ENCODE results near the gene QSOX2. TPM values are rescaled to one million over a fixed set of nuclear protein-coding genes. Genes with fewer than 3 reads are reported as not detected.

QSOX2 gene
- total RNA-seq, 2 donors from 2014 or later: 8.8 to 22.7 TPM

GRCh38 chr9:136170006-136170901, 75.4 kb downstream of the QSOX2 start:
- intact Hi-C loops (cut with DNase I): no loop called here
- ATAC-seq: peak; percentile 80
- TF ChIP-seq, protein P1, sequence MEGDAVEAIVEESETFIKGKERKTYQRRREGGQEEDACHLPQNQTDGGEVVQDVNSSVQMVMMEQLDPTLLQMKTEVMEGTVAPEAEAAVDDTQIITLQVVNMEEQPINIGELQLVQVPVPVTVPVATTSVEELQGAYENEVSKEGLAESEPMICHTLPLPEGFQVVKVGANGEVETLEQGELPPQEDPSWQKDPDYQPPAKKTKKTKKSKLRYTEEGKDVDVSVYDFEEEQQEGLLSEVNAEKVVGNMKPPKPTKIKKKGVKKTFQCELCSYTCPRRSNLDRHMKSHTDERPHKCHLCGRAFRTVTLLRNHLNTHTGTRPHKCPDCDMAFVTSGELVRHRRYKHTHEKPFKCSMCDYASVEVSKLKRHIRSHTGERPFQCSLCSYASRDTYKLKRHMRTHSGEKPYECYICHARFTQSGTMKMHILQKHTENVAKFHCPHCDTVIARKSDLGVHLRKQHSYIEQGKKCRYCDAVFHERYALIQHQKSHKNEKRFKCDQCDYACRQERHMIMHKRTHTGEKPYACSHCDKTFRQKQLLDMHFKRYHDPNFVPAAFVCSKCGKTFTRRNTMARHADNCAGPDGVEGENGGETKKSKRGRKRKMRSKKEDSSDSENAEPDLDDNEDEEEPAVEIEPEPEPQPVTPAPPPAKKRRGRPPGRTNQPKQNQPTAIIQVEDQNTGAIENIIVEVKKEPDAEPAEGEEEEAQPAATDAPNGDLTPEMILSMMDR (IDR thresholded peaks at IDR 0.05): peak; percentile 67 to 72 (median 70)
- no peak for TF ChIP-seq POLR2A (IDR thresholded peaks at IDR 0.05)
- H3K27me3 ChIP-seq: no peaks in the 10 kb centered on the region
- no peaks in the 10 kb centered on the region for H3K36me3 ChIP-seq (replicated peaks in 1 of 2; ENCODE audit: insufficient read depth in 1 of 2, low read depth in 2 of 2)
- peak; percentile 39 to 66 (median 58) for DNase-seq
- H3K27ac ChIP-seq: no peak overlapping the region
- H3K4me3 ChIP-seq: no peak overlapping the region
- H3K4me1 ChIP-seq: peaks cover 10% of the 10 kb centered on the region
- 24 to 40% methylated on average over 3 to 28 of the region's 28 CpGs for WGBS, 2 donors
- H3K9me3 ChIP-seq: no peaks in the 10 kb centered on the region

GRCh38 chr9:136169495-136169894, 76.1 kb downstream of the QSOX2 start:
- no peaks in the 10 kb centered on the region for H3K36me3 ChIP-seq (replicated peaks in 1 of 2; ENCODE audit: insufficient read depth in 1 of 2, low read depth in 2 of 2)
- TF ChIP-seq, protein P1 (IDR thresholded peaks at IDR 0.05): no peak
- TF ChIP-seq POLR2A (IDR thresholded peaks at IDR 0.05): no peak
- H3K27ac ChIP-seq: no peak overlapping the region
- H3K4me3 ChIP-seq: no peak overlapping the region
- ATAC-seq (no peak), DNase-seq (no peak)
- WGBS, 2 donors: 50 to 60% methylated on average over 1 to 6 of the region's 6 CpGs
- H3K27me3 ChIP-seq: no peaks in the 10 kb centered on the region
- no peaks in the 10 kb centered on the region for H3K9me3 ChIP-seq
- H3K4me1 ChIP-seq: peaks cover 10% of the 10 kb centered on the region
- intact Hi-C loops (cut with DNase I): no loop called here

- H3K9me3 ChIP-seq: no peaks in the 10 kb centered on the region
- H3K4me1 ChIP-seq: no peaks in the 10 kb centered on the region
- no peak overlapping the region for H3K4me3 ChIP-seq
- H3K27me3 ChIP-seq: no peaks in the 10 kb centered on the region
- WGBS, 2 donors: 55 to 64% methylated on average over 1 of the region's 1 CpG
- H3K27ac ChIP-seq: no peak overlapping the region
- TF ChIP-seq POLR2A (IDR thresholded peaks at IDR 0.05): no peak
- TF ChIP-seq, protein P1 (IDR thresholded peaks at IDR 0.05): no peak
- intact Hi-C loops (cut with DNase I): no loop called here
- H3K36me3 ChIP-seq (replicated peaks in 1 of 2; ENCODE audit: insufficient read depth in 1 of 2, low read depth in 2 of 2): no peaks in the 10 kb centered on the region
- ATAC-seq (no peak), DNase-seq (no peak)
Measured at GRCh38 chr9:136163248-136163850, 82.3 kb downstream of the QSOX2 start.

DNA sequence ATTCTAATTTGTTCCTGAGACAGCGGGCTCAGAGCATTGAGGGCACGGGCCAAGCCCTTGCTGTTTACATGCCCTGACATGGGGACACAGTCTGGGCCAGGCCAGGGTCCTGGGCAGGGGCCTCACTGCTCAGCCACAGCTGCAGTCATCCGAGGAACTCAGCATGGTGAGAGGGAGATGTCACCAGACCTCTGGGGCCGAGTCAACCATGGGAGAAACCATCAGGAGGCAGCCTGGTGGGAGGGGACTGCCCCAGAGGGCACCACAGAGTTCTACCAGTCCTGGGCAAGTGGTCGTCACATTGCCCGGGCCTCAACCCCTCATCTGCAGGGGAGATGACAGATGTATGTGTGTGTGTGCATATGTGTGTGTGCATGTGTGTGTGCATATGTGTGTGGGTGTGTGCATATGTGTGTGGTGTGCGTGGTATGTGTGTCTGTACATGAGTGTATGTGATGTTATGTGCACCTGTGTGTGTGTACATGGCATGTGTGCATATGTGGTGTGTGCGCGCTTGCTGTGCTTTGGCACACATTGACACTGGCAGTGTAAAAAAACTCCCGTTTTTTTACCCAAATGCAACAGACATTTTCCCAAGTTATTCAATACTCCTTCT, 84.5 kb downstream of the QSOX2 start:
- H3K4me1 ChIP-seq: no peaks in the 10 kb centered on the region
- no peak for ATAC-seq
- H3K36me3 ChIP-seq (replicated peaks in 1 of 2; ENCODE audit: insufficient read depth in 1 of 2, low read depth in 2 of 2): no peaks in the 10 kb centered on the region
- no peaks in the 10 kb centered on the region for H3K27me3 ChIP-seq
- no peak for DNase-seq
- 71 to 79% methylated on average over 7 to 10 of the region's 10 CpGs for WGBS, 2 donors
- no peaks in the 10 kb centered on the region for H3K9me3 ChIP-seq
- no peak overlapping the region for H3K4me3 ChIP-seq
- intact Hi-C loops (cut with DNase I): no loop called here
- no peak overlapping the region for H3K27ac ChIP-seq
- TF ChIP-seq POLR2A (IDR thresholded peaks at IDR 0.05): no peak
- TF ChIP-seq, protein P1 (IDR thresholded peaks at IDR 0.05): no peak

Data from body of pancreas (tissue), 4 donors.